HG03175 (cell line): ENCODE data around the gene TBL2.
"Not testable (repeated sequence)": the region's sequence is repeated elsewhere in the genome, so short reads cannot be mapped to it uniquely, and the experiment has no call there.

Experiments used
- ATAC-seq: cut with Tn5 transposase; IDR thresholded peaks from one replicate; pipeline ENCODE4 v1.9.1; 2021; ENCODE audit warnings: mild to moderate bottlenecking, moderate library complexity; ENCODE audit not compliant: unreplicated experiment

The TBL2 gene, protein sequence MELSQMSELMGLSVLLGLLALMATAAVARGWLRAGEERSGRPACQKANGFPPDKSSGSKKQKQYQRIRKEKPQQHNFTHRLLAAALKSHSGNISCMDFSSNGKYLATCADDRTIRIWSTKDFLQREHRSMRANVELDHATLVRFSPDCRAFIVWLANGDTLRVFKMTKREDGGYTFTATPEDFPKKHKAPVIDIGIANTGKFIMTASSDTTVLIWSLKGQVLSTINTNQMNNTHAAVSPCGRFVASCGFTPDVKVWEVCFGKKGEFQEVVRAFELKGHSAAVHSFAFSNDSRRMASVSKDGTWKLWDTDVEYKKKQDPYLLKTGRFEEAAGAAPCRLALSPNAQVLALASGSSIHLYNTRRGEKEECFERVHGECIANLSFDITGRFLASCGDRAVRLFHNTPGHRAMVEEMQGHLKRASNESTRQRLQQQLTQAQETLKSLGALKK

DNA sequence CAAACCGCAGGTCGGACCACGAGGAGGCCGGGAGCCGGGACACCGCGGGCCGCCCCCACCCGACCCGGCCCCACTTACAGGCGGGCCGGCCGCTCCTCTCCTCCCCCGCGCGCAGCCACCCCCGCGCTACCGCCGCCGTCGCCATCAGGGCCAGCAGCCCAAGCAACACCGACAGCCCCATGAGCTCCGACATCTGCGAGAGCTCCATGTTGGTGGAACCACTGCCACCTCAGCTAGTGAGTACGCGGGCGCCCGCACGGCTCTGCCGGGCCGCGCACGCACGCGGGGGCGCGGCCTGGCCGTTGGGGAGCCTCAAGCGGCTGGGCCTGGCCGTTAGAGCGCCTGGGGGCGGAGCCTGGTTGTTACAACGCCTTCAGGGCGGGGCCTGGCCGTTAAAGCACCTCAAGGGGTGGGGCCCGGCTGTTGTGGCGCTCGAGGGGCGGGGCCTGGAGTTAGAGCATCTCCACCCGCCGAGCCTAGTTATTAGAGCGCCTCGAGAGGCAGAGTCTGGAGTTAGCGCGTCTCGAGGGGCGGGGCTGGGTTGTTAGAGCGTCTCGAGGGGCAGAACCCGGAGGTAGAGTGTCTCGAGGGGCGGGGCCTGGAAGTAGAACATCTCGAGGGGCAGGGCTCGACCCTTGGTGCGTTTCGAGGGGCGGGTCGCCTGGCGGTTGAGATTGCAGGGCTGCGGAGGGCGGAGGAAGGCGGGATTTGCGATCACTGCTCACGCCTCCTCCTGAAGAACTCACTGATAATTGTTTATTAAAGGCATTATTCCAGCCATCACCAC is at the start of gene TBL2:
TSS of gene TBL2 (minus strand) at position 238 of the 787 bp plus-strand sequence. CDS start at position 208, 30 bp downstream.
- ATAC-seq, result peak; percentile 87

DNA sequence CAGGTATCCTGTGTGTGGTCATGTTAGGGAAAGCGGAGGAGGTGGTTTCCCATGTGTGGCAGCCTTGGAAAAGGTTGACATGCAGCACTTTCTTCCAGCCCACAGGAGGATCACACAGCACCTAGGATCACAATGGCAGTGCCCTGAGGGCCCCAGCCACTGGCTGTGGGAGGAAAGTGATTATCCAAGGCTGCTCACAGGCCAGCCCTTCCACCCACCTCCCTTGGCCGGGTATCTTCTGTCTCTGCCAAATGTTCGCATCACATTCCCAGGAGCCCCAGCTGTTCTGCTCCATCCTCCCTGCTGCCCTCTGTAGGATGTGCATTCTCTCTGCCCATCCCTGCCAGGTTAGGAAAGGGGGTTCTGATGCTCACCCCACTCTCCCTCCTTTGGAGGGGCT is 48.4 kb upstream of the TBL2 start:
- no peak for ATAC-seq

DNA sequence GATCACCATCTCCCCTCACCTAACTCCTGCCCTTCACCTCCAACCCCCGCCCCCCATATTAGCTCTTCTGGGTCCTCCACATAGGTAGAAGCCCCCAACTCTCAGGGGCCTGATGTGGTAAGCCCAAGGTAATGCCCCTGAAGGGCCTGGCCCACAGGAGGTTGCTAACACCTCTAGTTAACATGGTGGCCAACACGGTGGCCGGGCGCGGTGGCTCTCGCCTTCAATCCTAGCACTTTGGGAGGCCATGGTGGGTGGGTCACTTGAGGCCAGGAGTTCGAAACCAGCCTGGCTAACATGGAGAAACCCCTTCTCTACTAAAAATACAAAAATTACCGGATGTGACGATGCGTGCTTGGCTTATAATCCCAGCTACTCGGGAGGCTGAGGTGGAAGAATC is 46.9 kb upstream of the TBL2 start:
- ATAC-seq, result no peak

DNA sequence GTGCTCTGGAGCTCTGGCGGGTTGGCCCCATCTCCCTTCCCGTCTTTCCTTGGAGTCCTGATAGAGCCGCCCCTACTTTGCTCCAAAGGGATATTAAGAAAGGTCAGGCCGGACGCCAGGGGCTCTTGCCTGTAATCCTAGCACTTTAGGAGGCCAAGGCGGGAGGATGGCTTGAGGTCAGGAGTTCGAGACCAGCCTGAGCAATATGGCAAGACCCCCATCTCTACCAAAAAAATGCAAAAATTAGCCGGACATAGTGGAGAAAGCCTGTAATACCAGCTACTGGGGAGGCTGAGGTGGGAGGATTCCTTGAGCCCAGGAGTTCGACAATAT is 46.3 kb upstream of the TBL2 start:
- no peak for ATAC-seq

DNA sequence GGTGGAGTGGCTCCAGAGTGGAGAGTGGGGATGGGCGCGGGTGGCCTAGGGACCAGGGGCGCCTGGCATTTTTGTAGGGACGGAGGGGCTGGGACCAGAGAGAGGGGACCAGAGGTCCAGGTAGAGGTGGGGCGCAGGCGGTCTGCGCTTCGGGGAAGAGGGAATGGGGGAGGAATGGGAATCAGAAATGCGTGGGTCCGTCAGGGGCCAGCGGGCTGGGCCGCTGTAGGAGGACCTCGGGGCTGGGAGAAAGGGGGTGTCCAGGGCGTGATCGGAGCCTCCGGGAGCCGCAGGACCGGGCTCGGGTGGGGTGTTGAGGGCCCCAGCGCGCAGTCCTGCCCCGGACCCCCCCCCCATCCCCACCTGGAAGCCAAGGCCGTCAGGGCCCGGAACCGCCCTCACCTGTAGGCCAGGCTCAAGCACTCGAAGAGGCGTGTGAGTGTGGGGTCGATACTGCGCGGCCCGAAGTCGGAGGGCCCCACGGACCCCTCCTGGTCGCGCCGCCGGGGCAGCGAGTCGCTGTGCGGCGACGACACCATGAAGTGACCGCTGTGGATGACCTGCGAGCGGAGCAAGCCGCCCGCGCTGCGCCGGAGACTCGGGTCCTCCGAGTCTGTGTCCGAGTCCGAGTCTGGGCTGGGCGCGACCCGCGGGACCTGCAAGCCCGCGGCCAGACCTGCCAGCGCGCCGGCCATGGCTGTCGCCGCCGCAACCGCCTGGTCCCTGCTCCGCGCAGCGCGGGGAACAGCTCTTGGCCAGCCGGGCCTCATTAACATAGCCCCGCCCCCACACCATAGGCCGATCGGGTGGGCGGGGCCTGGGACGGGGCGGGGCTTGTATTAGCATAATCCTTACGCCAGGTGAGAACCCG is 45.7 kb upstream of the TBL2 start, which contains the start of gene MLXIPL:
TSS of gene MLXIPL (minus strand) at position 725 of the 871 bp plus-strand sequence. CDS start at position 695, 30 bp downstream.
- no peak for ATAC-seq

DNA sequence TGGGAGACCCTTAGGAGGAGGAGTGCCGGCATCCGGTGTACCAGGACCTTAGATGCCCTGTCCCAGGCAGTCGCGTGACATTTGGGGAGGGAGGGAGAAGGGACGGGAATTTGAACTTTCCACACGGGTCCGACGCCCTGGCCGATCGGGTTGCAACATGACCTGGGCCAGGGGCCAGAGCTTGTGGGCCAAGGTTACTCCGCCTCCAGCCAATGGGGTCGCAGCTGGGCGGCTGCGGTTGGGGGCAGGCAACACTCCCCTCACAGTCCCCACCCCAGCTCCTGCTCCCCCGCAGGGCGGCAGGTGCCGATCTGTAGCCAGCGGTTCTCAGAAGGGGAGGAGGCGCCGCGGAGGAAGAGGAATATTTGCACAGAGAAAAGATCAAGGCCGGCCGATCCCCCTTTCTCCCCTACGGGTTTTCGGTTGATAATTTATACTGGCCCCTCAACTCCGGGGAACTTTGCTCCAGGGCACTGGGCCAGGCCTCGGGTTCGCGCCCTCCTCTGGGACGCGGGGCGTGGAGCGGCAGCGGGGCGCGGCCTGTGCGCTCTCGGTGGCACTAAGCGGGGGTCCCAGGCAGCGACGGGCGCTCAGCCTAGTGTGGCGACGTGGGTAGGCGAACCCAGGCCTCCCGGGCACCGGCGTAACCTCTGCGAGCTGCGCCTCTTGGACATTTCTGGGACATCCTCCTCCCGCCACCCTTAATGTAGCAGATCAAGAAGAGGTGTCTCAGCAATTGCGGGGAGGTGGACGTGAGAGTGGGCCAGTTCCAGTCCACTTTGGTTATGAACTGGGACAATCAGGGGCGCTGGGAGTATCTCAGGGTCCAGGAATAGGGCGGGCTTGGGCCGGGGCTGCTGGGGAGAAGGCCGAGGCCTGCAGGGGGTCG is 44.8 kb upstream of the TBL2 start:
- ATAC-seq, result no peak

DNA sequence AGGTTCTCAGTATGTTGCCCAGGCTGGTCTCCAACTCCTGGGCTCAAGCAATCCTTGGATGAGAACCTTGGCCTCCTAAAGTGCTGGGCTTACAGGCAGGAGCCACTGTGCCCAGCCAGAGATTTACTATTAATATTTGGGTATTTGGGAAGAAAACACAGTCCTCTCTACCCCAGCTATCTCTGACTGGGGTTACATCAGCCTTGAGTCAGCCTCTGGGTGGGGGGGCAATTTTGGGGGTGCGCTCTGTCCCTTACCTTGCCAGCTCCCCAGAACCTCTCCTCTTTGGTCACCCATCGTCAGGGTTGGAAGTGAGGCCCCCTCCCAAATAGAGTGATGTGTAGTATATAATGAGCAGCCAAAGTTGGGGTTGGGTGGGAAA is 44.1 kb upstream of the TBL2 start:
- no peak for ATAC-seq

DNA sequence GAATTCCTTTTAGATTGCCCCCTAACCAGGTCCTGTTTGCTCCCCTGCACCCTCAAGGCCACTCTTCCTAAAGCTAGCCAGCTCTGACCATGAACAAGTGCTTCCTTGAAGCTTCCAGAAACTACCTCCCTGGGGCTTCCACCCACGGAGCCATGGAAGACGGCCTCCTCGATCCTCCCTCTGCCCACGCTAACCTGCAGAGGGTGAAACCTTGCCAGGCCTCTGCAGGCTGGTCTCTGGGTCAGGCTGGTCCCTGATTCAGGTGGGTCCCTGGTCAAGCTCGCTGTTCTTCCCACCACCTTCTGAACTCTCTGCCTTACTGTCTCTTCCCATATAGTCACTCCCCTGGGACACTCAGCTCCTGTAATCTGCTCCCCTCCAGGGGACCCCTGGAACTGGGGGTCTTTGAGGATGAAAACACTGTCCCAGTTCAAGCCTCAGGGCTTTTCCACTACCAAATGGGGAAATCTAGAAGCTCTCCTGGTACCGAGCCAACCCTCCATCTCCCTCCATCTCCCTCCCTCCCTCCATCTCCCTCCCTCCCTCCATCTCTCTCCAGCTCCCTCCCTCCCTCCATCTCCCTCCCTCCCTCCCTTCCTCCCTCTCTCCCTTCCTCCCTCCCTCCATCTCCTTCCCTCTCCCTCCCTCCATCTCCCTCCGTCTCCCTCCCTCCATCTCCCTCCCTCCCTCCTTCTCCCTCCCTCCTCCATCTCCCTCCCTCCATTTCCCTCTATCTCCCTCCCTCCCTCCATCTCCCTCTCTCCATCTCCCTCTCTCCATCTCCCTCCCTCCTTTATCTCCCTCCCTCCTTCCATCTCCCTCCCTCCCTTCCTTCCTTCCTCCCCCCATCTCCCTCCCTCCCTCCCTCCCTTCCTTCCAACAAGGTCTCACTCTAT is 43.0 kb upstream of the TBL2 start:
- ATAC-seq, result no peak

DNA sequence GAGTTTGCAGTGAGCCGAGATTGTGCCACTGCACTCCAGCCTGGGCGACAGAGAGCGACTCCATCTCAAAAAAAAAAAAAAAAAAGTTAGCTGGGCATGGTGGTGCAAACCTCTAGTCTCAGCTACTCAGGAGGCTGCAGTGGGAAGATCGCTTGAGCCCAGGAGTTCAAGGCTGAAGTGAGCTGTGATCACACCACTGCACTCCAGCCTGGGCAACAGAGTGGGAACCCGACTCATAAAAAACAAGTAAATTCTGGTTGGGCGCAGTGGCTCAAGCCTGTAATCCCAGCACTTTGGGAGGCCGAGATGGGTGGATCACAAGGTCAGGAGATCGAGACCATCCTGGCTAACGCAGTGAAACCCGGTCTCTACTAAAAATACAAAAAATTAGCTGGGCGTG is 41.0 kb upstream of the TBL2 start:
- not testable (repeated sequence) for ATAC-seq

DNA sequence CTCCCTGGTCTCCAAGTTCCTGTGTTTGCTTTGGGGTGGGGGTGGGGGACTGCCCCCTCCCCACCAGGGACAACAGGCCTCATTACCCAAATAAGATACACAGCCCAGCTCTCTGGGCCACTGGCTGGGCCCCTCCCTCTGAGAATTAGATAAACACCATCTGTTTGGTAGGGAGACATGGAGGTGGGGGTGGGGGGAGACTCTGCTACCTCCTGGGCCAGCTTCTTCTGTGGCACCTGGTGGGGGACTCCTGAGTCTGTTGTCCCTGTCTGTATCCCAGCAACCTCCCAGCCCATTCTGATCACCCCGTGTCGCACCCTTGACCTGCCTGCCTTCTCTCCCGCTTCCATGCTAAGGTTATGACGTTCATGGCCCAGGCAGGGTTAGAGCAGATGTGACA is 40.2 kb upstream of the TBL2 start:
- no peak for ATAC-seq

DNA sequence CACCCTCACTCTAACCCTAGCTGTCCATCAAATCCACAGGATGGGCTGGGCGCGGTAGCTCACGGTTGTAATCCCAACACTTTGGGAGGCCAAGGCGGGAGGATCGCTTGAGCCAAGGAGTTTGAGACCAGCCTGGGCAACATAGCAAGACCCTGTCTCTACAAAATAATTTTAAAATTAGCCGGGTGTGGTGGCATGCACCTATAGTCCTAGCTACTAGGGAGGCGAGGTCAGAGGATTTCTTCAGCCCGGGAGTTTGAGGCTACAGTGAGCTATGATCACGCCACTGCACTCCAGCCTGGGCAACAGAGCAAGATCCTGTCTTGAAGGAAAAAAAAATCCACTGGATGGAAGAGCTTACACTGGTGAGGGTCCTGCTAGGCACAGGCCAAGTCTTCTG is 39.1 kb upstream of the TBL2 start:
- ATAC-seq, result not testable (repeated sequence)

DNA sequence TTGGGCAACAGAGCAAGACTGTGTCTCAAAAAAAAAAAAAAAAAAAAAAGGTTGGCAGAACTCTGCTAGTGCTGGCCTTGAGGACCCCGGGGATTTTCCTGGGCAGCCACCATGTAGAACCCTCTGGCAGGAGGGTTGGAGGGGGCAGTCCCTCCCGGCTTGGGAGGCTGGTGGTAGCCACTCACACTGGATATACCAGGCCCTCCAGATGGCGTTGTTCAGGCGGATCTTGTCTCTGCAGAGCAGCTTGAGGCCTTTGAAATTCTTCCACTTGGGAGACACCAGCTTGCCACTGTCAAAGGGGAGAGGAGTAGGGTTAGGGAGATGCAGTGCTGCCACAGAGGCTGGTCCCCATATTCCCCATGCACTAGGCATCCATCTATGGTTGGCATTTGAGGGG is 37.5 kb upstream of the TBL2 start:
- ATAC-seq, result no peak

DNA sequence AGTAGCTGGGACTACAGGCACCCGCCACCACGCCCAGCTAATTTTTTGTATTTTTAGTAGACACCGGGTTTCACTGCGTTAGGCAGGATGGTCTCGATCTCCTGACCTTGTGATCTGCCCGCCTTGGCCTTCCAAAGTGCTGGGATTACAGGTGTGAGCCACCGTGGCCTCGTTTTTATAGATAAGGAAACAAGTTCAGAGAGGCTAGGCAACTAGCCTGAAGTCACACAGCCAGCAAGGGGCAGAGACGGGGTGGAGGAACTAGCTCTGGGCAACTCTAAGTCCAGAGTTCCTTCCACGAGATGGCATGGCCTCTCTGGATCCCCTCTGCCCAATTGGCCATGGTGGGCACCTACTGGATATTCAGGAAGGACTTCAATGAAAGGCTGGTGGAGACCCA is 36.6 kb upstream of the TBL2 start:
- not testable (repeated sequence) for ATAC-seq

DNA sequence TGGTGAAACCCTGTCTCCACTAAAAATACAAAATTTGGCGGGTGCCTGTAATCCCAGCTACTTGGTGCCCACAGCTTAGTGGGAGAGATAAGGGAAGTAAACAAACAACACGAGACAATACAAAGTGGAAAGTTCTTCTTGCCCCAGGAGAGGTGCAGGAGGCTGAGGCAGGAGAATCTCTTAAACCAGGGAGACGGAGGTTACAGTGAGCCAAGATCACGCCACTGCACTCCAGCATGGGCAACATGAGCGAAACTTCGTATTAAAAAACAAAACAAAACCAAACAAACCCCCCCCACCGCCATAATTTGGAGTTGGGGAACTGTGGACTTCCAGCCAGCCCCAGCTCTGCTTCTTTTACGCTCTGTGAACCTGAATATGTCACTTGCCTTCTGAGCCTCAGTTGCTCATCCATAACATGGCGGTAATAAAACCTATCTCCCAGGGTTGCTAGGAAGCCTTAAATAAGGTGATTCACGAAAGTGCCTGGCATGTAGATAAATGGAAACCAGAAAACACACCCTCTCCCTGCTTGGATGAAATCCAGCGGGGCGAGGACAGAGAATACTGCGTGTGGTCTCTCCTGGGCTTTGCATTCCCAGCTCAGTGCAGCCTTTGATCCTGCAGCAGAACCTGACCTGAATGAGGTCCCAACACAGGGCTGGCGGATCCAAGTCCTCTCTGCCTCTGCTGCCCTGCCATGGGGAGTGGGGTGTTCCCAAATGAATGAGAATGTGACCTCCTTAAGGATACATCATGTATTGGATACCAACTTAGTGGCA is 35.8 kb upstream of the TBL2 start:
- ATAC-seq, result no peak

DNA sequence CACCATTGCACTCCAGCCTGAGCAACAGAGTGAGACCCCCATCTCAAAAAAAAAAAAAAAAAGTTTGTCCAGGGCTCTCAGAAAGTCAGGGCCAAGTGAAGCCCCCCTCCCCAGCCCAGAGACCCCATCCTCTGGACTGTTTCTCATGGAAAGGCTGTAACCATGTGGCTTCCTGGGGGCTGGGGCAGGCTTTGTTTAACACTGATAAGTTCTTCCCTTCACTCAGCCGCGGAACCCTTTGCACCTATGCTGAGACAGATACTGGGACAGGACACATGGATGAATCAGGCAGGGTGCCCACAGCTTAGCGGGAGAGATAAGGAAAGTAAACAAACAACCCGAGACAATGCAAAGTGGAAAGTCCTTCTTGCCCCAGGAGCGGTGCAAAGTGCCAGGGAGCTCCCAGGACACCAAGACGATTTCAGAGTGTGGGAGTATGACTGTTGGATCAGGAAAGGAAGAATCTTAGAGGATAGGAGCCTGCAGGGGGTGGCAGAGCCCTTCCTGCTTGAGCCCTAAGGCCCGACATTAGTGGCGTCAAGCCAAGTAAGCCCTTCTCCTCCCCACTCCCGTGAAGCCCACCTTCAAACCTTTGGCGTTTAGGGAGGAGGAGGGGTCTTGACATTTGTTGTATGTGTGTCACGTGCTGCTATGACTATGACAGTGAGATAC is 34.4 kb upstream of the TBL2 start:
- no peak for ATAC-seq

DNA sequence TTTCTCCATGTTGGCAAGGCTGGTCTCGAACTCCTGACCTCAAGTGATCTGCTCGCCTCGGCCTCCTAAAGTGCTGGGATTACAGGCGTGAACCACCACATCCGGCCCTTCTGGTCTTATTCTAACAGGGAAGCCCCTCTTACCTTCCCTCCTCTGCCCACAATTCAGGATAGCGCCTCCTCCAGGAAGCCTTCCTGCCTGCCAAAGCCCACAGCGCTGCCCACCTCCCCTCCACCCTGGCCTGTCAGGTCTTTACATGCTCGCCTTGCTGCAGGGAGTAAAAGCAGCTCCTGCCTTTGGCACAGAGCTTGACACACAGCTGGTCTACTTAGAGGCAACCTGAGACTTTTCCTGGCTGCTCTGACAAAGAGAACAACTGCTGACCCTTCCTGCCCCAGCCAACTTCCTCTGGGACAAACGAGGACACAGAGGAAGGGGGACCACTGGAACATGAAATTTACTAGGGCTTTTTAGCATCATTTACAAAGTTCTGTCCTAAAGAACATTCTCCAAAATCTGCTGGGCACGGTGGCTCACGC is 32.7 kb upstream of the TBL2 start:
- ATAC-seq, result no peak

DNA sequence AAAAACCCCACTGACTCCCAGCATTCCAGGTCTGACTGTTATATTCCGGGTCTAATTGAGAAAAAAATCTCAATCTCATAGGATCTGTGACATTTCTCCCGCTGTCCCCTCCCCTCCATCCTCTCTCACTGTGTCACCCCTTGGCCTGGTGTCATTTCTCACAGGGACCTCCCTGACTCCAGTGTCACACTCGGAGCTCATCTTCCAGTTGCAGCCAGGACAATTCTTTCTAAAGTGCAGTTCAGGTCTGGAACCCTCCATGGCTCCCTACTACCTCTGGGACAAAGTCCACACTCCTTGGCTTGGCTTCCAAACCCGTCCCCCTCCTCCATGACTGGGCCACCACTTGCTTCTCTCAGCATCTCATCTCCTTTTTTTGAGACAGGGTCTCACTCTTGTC is 31.7 kb upstream of the TBL2 start:
- ATAC-seq, result no peak

DNA sequence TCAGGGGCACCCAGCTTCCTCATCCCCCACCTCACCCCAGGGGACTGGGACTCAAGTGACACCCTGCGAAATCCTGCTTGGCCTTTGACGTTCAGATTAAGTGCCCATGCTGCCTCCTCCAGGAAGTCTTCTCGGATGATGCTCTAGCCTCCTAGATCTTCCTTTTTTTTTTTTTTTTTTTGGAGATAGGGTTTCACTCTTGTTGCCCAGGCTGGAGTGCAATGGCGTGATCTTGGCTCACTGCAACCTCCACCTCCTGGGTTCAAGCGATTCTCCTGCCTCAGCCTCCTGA is 29.3 kb upstream of the TBL2 start:
- ATAC-seq, result not testable (repeated sequence)
